BLaER1 treated with 17β-estradiol and CSF1 and Interleukin-3, amounts not matched to agents 10 nM and 100 nM (cell line): ENCODE measurements around the gene BPHL.
"Not testable (repeated sequence)": the region's sequence is repeated elsewhere in the genome, so short reads cannot be mapped to it uniquely, and the experiment has no call there.

Experiments used
- H3K27ac ChIP-seq, 11 experiments: shearing (Covaris generic); formaldehyde crosslinking; 2 replicates each; pipeline ENCODE4 v1.8.1; 2022
- H3K27me3 ChIP-seq, 11 experiments: shearing (Covaris generic); formaldehyde crosslinking; 2 replicates each; pipeline ENCODE4 v1.8.1; 2022
- H3K36me3 ChIP-seq, 11 experiments: shearing (Covaris generic); formaldehyde crosslinking; 2 replicates each; pipeline ENCODE4 v1.8.1; 2022
- H3K4me1 ChIP-seq, 10 experiments: shearing (Covaris generic); formaldehyde crosslinking; 2 replicates each; pipeline ENCODE4 v1.8.1; 2022
- H3K4me2 ChIP-seq, 11 experiments: shearing (Covaris generic); formaldehyde crosslinking; 2 replicates each; pipeline ENCODE4 v1.8.1; 2022
- H3K4me3 ChIP-seq, 10 experiments: shearing (Covaris generic); formaldehyde crosslinking; 2 replicates each; pipeline ENCODE4 v1.8.1; 2022
- H3K9ac ChIP-seq, 11 experiments: shearing (Covaris generic); formaldehyde crosslinking; 2 replicates each; pipeline ENCODE4 v1.8.1; 2022
- H3K9me3 ChIP-seq, 11 experiments: shearing (Covaris generic); formaldehyde crosslinking; replicated peaks in 1 of 11; 2 replicates each; pipeline ENCODE4 v1.8.1; 2022
- H4K20me1 ChIP-seq, 11 experiments: shearing (Covaris generic); formaldehyde crosslinking; 2 replicates each; pipeline ENCODE4 v1.8.1; 2022
- Cebpa-rat ChIP-seq, 11 experiments: shearing (Covaris generic); IDR thresholded peaks; 2 replicates each; pipeline ENCODE4 v1.8.1; 2022

The BPHL gene

DNA sequence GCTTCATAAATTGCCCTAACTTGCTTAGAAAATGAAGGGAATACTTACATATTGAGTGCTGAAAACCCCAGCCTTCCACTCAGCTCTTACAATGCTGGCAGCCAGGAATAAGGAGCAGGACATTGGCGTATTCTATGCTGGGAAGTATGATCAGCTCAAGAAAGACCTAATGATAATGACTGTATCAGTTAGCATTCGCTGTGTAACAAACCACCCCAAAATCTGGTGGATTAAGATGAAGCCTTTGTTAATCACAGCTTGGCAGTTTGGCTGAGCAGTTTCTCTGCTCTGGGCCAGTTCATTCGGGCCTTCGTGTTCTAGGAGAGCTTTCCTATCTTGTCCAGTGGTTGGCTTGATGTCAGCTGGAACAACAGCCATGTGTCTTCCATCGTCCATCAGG, 72.3 kb downstream of the BPHL start:
- Histone ChIP-seq H3K27me3 (no peaks in the 10 kb centered on the region), H3K27ac (no peak overlapping the region), H3K4me3 (no peak overlapping the region), H3K36me3 (no peaks in the 10 kb centered on the region), H4K20me1 (no peaks in the 10 kb centered on the region), H3K4me1 (peaks cover 16 to 39% (median 29%) of the 10 kb centered on the region in 10 experiments), H3K9ac (no peak overlapping the region), H3K4me2 (no peak overlapping the region), H3K9me3 (peaks cover 0 to 8% (median 3%) of the 10 kb centered on the region in 11 experiments; a peak in 10 of 22 replicates)
- TF ChIP-seq Cebpa-rat (IDR thresholded peaks at IDR 0.05) = no peak

GRCh38 chr6:3193102-3193849, 74.8 kb downstream of the BPHL start:
- Histone ChIP-seq H3K9me3 (peaks cover 0 to 16% (median 7%) of the 10 kb centered on the region in 11 experiments; a peak in 10 of 22 replicates), H4K20me1 (no peaks in the 10 kb centered on the region), H3K4me3 (no peak overlapping the region), H3K4me1 (peaks cover 16 to 24% (median 20%) of the 10 kb centered on the region in 10 experiments), H3K4me2 (no peak overlapping the region), H3K9ac (no peak overlapping the region), H3K27me3 (no peaks in the 10 kb centered on the region), H3K36me3 (no peaks in the 10 kb centered on the region), H3K27ac (no peak overlapping the region)
- no peak for TF ChIP-seq Cebpa-rat (IDR thresholded peaks at IDR 0.05)

DNA sequence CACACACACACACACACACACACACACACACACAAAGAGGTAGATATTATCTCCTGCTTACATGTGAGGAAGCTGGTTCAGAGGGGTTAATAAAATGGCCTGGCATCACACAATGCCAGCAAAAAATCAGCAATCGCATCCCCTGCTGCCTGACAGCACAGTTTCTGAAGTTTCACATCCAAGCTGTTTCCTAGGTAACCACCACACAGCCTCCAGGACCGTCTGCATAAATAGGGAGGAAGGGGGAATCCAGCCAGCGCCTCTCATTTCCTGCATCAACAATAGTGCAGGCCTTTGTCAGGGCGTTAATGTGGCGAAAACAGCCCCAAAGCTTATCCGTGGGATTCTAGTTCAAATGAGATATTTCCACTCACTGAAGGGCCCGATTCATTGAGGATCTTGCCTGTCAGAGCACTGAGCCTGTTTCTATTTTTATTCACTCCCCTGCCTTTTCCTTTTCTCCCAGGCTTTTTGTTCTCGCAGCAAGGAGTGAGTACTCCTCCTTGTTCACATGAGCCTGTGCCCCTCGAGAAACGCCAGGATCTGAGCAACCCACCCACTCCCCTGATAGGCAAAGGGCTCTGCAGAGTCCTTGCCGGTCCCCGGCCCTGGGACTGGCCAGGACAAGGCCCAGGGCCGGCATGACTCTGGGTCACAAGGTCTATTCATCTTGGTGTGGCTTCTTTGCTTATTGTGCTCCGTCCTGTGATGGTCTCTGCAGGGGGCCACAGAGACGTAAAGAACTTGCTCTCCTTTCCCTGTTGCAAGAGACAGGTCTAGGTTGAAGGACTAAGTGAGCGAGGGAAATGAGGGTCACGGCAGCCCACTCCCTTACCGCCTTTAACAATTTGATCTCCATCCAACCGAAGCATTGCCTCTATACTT, 76.3 kb downstream of the BPHL start:
- peak overlapping the region; percentile 17 to 52 (median 40) for H3K4me2 ChIP-seq
- H3K36me3 ChIP-seq = no peaks in the 10 kb centered on the region
- H3K9ac ChIP-seq = no peak overlapping the region
- H4K20me1 ChIP-seq = no peaks in the 10 kb centered on the region
- peak overlapping the region in 5 of 11 experiments; percentile 7 to 38 (median 34); a peak in 5 of 22 replicates for H3K27ac ChIP-seq
- no peak for TF ChIP-seq Cebpa-rat (IDR thresholded peaks at IDR 0.05)
- H3K9me3 ChIP-seq = peaks cover 8 to 26% (median 16%) of the 10 kb centered on the region in 11 experiments; a peak in 20 of 22 replicates
- peaks cover 16 to 24% (median 20%) of the 10 kb centered on the region in 10 experiments for H3K4me1 ChIP-seq
- H3K4me3 ChIP-seq = no peak overlapping the region
- no peaks in the 10 kb centered on the region for H3K27me3 ChIP-seq

GRCh38 chr6:3195420-3195694, 76.8 kb downstream of the BPHL start:
- peak overlapping the region in 2 of 11 experiments; percentile 30 to 38; a peak in 4 of 22 replicates for H3K27ac ChIP-seq
- H3K36me3 ChIP-seq = no peaks in the 10 kb centered on the region
- no peak overlapping the region for H3K9ac ChIP-seq
- TF ChIP-seq Cebpa-rat (IDR thresholded peaks at IDR 0.05) = no peak
- no peaks in the 10 kb centered on the region for H3K27me3 ChIP-seq
- H3K9me3 ChIP-seq = peaks cover 8 to 26% (median 16%) of the 10 kb centered on the region in 11 experiments; a peak in 20 of 22 replicates
- H4K20me1 ChIP-seq = no peaks in the 10 kb centered on the region
- peak overlapping the region in 9 of 11 experiments; percentile 2 to 52 (median 39); a peak in 7 of 22 replicates for H3K4me2 ChIP-seq
- no peak overlapping the region for H3K4me3 ChIP-seq
- peaks cover 16 to 24% (median 20%) of the 10 kb centered on the region in 10 experiments for H3K4me1 ChIP-seq

- H3K4me1 ChIP-seq = peaks cover 16 to 24% (median 20%) of the 10 kb centered on the region in 10 experiments
- H3K4me3 ChIP-seq = no peak overlapping the region
- no peak for TF ChIP-seq Cebpa-rat (IDR thresholded peaks at IDR 0.05)
- peaks cover 8 to 26% (median 16%) of the 10 kb centered on the region in 11 experiments; a peak in 20 of 22 replicates for H3K9me3 ChIP-seq
- H3K9ac ChIP-seq = no peak overlapping the region
- H3K4me2 ChIP-seq = peak overlapping the region in 5 of 11 experiments; percentile 2 to 45 (median 38); a peak in 4 of 22 replicates
- H3K36me3 ChIP-seq = no peaks in the 10 kb centered on the region
- peak overlapping the region in 1 of 11 experiments; percentile 30; a peak in 1 of 22 replicates for H3K27ac ChIP-seq
- no peaks in the 10 kb centered on the region for H3K27me3 ChIP-seq
- no peaks in the 10 kb centered on the region for H4K20me1 ChIP-seq
These were observed 77.4 kb downstream of the BPHL start for GRCh38 chr6:3195695-3196497.

GRCh38 chr6:3196770-3197169, 78.3 kb downstream of the BPHL start:
- no peaks in the 10 kb centered on the region for H3K36me3 ChIP-seq
- H3K9me3 ChIP-seq = peaks cover 8 to 26% (median 16%) of the 10 kb centered on the region in 11 experiments; a peak in 20 of 22 replicates
- no peak for TF ChIP-seq Cebpa-rat (IDR thresholded peaks at IDR 0.05)
- H3K4me1 ChIP-seq = peaks cover 16 to 24% (median 20%) of the 10 kb centered on the region in 10 experiments
- H3K4me2 ChIP-seq = no peak overlapping the region
- no peaks in the 10 kb centered on the region for H3K27me3 ChIP-seq
- no peak overlapping the region for H3K4me3 ChIP-seq
- H3K9ac ChIP-seq = no peak overlapping the region
- H4K20me1 ChIP-seq = no peaks in the 10 kb centered on the region
- no peak overlapping the region for H3K27ac ChIP-seq

- H3K9me3 ChIP-seq = peaks cover 8 to 26% (median 17%) of the 10 kb centered on the region in 11 experiments; a peak in 20 of 22 replicates
- H3K4me2 ChIP-seq, H3K36me3 ChIP-seq, H3K9ac ChIP-seq, H4K20me1 ChIP-seq, H3K27ac ChIP-seq, H3K4me3 ChIP-seq, H3K27me3 ChIP-seq: not testable (repeated sequence)
- peaks cover 16 to 24% (median 20%) of the 10 kb centered on the region in 10 experiments for H3K4me1 ChIP-seq
These were observed 79.2 kb downstream of the BPHL start for GRCh38 chr6:3197734-3198133.

DNA sequence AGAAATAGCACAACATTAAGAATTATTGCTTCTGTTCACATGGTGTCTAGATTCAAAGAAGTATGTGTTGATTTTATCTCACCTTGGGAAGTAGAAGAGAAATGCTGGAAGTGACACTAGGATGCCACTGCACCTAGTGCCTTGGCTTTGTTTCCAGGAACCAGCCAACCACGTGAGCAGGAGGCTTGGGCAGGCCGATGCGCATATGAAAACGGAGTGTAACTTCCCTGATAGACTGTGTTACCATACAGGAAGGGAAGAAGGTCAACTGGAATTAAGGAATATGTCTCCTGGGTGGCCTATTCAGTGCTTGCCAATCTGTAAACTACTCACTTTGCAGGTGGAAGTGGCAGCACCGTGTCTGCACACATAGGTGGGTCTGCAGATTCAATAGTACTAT, 80.9 kb downstream of the BPHL start:
- no peak overlapping the region for H3K4me2 ChIP-seq
- peaks cover 8 to 30% (median 18%) of the 10 kb centered on the region in 11 experiments; a peak in 20 of 22 replicates for H3K9me3 ChIP-seq
- no peaks in the 10 kb centered on the region for H4K20me1 ChIP-seq
- H3K4me3 ChIP-seq = no peak overlapping the region
- no peaks in the 10 kb centered on the region for H3K36me3 ChIP-seq
- H3K9ac ChIP-seq = no peak overlapping the region
- H3K27me3 ChIP-seq = no peaks in the 10 kb centered on the region
- peaks cover 13 to 23% (median 17%) of the 10 kb centered on the region in 10 experiments for H3K4me1 ChIP-seq
- no peak overlapping the region for H3K27ac ChIP-seq
- TF ChIP-seq Cebpa-rat (IDR thresholded peaks at IDR 0.05) = no peak
